GM12891 (cell line): Measurements from ENCODE around the gene PRLR.

ENCODE experiments used
- POLR2A ChIP-seq: IDR thresholded peaks from 2 replicates; pipeline ENCODE4 v1.6.1; 2011; ENCODE audit warnings: low read depth, low read length, control low read depth
- POLR2AphosphoS5 ChIP-seq: IDR thresholded peaks from 2 replicates; pipeline ENCODE4 v1.6.1; 2011; ENCODE audit warnings: low read depth, low read length, control low read depth
- POU2F2 ChIP-seq: IDR thresholded peaks from 2 replicates; pipeline ENCODE4 v1.6.1; 2011; ENCODE audit warnings: low read depth, mild to moderate bottlenecking, control low read depth, low read length, moderate library complexity
- TAF1 ChIP-seq: IDR thresholded peaks from 2 replicates; pipeline ENCODE4 v1.6.1; 2011; ENCODE audit warnings: low read depth, low read length, control low read depth

GRCh38 chr5:35269006-35269405 is 38.7 kb upstream of the PRLR start:
- no peak for TF ChIP-seq POLR2AphosphoS5
- TF ChIP-seq POLR2A, result no peak
- no peak for TF ChIP-seq POU2F2
- no peak for TF ChIP-seq TAF1
